SK-N-MC (cell line): Measurements from ENCODE around the gene NDUFAF4.
"Not testable (repeated sequence)": the region's sequence is repeated elsewhere in the genome, so short reads cannot be mapped to it uniquely, and the experiment has no call there.

ENCODE experiments used
- DNase-seq: peaks from one replicate; pipeline ENCODE4 v3.0.0-alpha.2; 2011; ENCODE audit warnings: low read depth, low spot score
- H3K27ac ChIP-seq: fragments of 200-600 bp; sonication (generic); 2 replicates; pipeline ENCODE4 v1.5.1; 2016; ENCODE audit warnings: mixed run types
- H3K36me3 ChIP-seq: fragments of 200-600 bp; sonication (generic); 2 replicates; pipeline ENCODE4 v1.6.1; 2017; ENCODE audit warnings: antibody characterized with exemption, low read length, mixed read lengths; ENCODE audit not compliant: insufficient read depth
- H3K4me3 ChIP-seq: fragments of 200-600 bp; sonication (generic); 2 replicates; pipeline ENCODE4 v1.5.1; 2016
- H3K9ac ChIP-seq: fragments of 200-600 bp; sonication (generic); 2 replicates; pipeline ENCODE4 v1.8.0; 2017; ENCODE audit warnings: mixed run types, mixed read lengths; ENCODE audit not compliant: insufficient read length
- H3K9me3 ChIP-seq: fragments of 200-600 bp; sonication (generic); 2 replicates; pipeline ENCODE4 v1.6.1; 2017; ENCODE audit warnings: low read depth, mild to moderate bottlenecking, antibody characterized with exemption, low read length, moderate library complexity, mixed read lengths
- EZH2 ChIP-seq: fragments of 200-600 bp; sonication (generic); IDR thresholded peaks from one replicate; pipeline ENCODE4 v1.6.1; 2017; ENCODE audit warnings: antibody characterized with exemption
- FOXP2 ChIP-seq: optimal IDR thresholded peaks from 2 replicates; pipeline ENCODE3; 2011; ENCODE audit warnings: mild to moderate bottlenecking, moderate library complexity; ENCODE audit not compliant: insufficient read depth; ENCODE audit errors: extremely low read length, control extremely low read depth
- POLR2AphosphoS5 ChIP-seq: IDR thresholded peaks from 2 replicates; pipeline ENCODE4 v1.6.1; 2012; ENCODE audit warnings: mild to moderate bottlenecking, low read depth, low read length, borderline replicate concordance

Gene NDUFAF4

GRCh38 chr6:96886519-96886918, 11.2 kb downstream of the NDUFAF4 start:
- H3K36me3 ChIP-seq, result peaks cover 19% of the 10 kb centered on the region
- H3K4me3 ChIP-seq, result no peak overlapping the region
- no peaks in the 10 kb centered on the region for H3K9me3 ChIP-seq
- no peak overlapping the region for H3K27ac ChIP-seq
- no peak for DNase-seq
- TF ChIP-seq EZH2, result no peak
- TF ChIP-seq FOXP2, result no peak
- no peak for TF ChIP-seq POLR2AphosphoS5
- no peak overlapping the region for H3K9ac ChIP-seq

- not testable (repeated sequence) for H3K9me3 ChIP-seq, H3K9ac ChIP-seq, DNase-seq, H3K27ac ChIP-seq, H3K36me3 ChIP-seq, H3K4me3 ChIP-seq
Measured at GRCh38 chr6:96885187-96885631, 12.5 kb downstream of the NDUFAF4 start.

- no peaks in the 10 kb centered on the region for H3K36me3 ChIP-seq
- no peak overlapping the region for H3K27ac ChIP-seq
- H3K9ac ChIP-seq, result no peak overlapping the region
- H3K4me3 ChIP-seq, result no peak overlapping the region
- TF ChIP-seq EZH2, result no peak
- TF ChIP-seq POLR2AphosphoS5, result no peak
- TF ChIP-seq FOXP2, result no peak
- no peak for DNase-seq
- H3K9me3 ChIP-seq, result no peaks in the 10 kb centered on the region
Measured at GRCh38 chr6:96878143-96878542, 19.5 kb downstream of the NDUFAF4 start.

GRCh38 chr6:96876886-96877545, 20.7 kb downstream of the NDUFAF4 start:
- TF ChIP-seq FOXP2 (no peak), EZH2 (no peak), POLR2AphosphoS5 (no peak)
- H3K9me3 ChIP-seq, result no peaks in the 10 kb centered on the region
- H3K9ac ChIP-seq, result no peak overlapping the region
- no peak overlapping the region for H3K4me3 ChIP-seq
- no peaks in the 10 kb centered on the region for H3K36me3 ChIP-seq
- no peak overlapping the region for H3K27ac ChIP-seq
- DNase-seq, result no peak

GRCh38 chr6:96872976-96873375, 24.7 kb downstream of the NDUFAF4 start:
- DNase-seq, result no peak
- H3K27ac ChIP-seq, result no peak overlapping the region
- H3K4me3 ChIP-seq, result no peak overlapping the region
- H3K9me3 ChIP-seq, result no peaks in the 10 kb centered on the region
- no peak overlapping the region for H3K9ac ChIP-seq
- TF ChIP-seq FOXP2 (no peak), EZH2 (no peak), POLR2AphosphoS5 (no peak)
- no peaks in the 10 kb centered on the region for H3K36me3 ChIP-seq

GRCh38 chr6:96865055-96865405, 32.7 kb downstream of the NDUFAF4 start:
- no peaks in the 10 kb centered on the region for H3K36me3 ChIP-seq
- H3K9me3 ChIP-seq, result no peaks in the 10 kb centered on the region
- TF ChIP-seq EZH2, result no peak
- no peak for TF ChIP-seq POLR2AphosphoS5
- TF ChIP-seq FOXP2, result no peak
- H3K27ac ChIP-seq, result no peak overlapping the region
- H3K9ac ChIP-seq, result no peak overlapping the region
- DNase-seq, result no peak
- H3K4me3 ChIP-seq, result no peak overlapping the region

GRCh38 chr6:96864216-96865054, 33.3 kb downstream of the NDUFAF4 start:
- Histone ChIP-seq H3K9ac (no peak overlapping the region), H3K36me3 (no peaks in the 10 kb centered on the region), H3K9me3 (no peaks in the 10 kb centered on the region), H3K27ac (no peak overlapping the region), H3K4me3 (no peak overlapping the region)
- DNase-seq, result no peak
- TF ChIP-seq EZH2 (no peak), FOXP2 (no peak), POLR2AphosphoS5 (no peak)

GRCh38 chr6:96862560-96862959, 35.1 kb downstream of the NDUFAF4 start:
- no peak for DNase-seq
- TF ChIP-seq EZH2, result no peak
- no peak for TF ChIP-seq POLR2AphosphoS5
- TF ChIP-seq FOXP2, result no peak
- Histone ChIP-seq H3K36me3 (no peaks in the 10 kb centered on the region), H3K27ac (no peak overlapping the region), H3K9ac (no peak overlapping the region), H3K4me3 (no peak overlapping the region), H3K9me3 (no peaks in the 10 kb centered on the region)

- no peaks in the 10 kb centered on the region for H3K36me3 ChIP-seq
- TF ChIP-seq FOXP2 (no peak), POLR2AphosphoS5 (no peak), EZH2 (no peak)
- no peak for DNase-seq
- no peak overlapping the region for H3K27ac ChIP-seq
- H3K9ac ChIP-seq, result no peak overlapping the region
- no peak overlapping the region for H3K4me3 ChIP-seq
- no peaks in the 10 kb centered on the region for H3K9me3 ChIP-seq
Measured at GRCh38 chr6:96861588-96861987, 36.1 kb downstream of the NDUFAF4 start.
